Gastroesophageal sphincter (tissue), 4 donors: ENCODE measurements around the gene SPECC1L. TPM values are rescaled to one million over a fixed set of nuclear protein-coding genes. Genes with fewer than 3 reads are reported as not detected.

Experiments used
- ATAC-seq: fragments of 150-250 bp; one replicate; pipeline ENCODE4 v1.9.1; 2016; ENCODE audit warnings: mild to moderate bottlenecking, moderate library complexity
- H3K27ac ChIP-seq, 4 donors: fragments of 200-600 bp; sonication (generic) in 3 of 4; 1 replicate in 3 of 4; 2 replicates in 1 of 4; pipeline ENCODE4 v1.5.1; 2016 to 2019
- H3K27me3 ChIP-seq: fragments of 200-600 bp; sonication (generic); one replicate; pipeline ENCODE4 v1.5.1; 2019
- H3K36me3 ChIP-seq, 2 donors: fragments of 200-600 bp; sonication (generic); one replicate each; pipeline ENCODE4 v1.5.1; 2019; ENCODE audit warnings: control low read depth in 1 of 2
- H3K4me1 ChIP-seq, 3 donors: fragments of 200-600 bp; sonication (generic); 1 replicate in 2 of 3; 2 replicates in 1 of 3; pipeline ENCODE4 v1.5.1; 2016 to 2019; ENCODE audit warnings: control low read depth in 2 of 3
- H3K4me3 ChIP-seq, 2 donors: fragments of 200-600 bp; sonication (generic); one replicate each; pipeline ENCODE4 v1.5.1; 2019; ENCODE audit warnings: mild to moderate bottlenecking in 1 of 2, moderate library complexity in 1 of 2
- H3K9me3 ChIP-seq, 3 donors: fragments of 200-600 bp; sonication (generic); one replicate each; pipeline ENCODE4 v1.5.1; 2017 to 2019; ENCODE audit warnings: control low read depth in 2 of 3
- CTCF ChIP-seq, 4 experiments: fragments of 200-600 bp in 2 of 4; fragments of 450-650 bp in 2 of 4; sonication (generic) in 1 of 4; IDR thresholded peaks; one replicate each; pipeline ENCODE4 v1.5.1; 2017 to 2019; ENCODE audit warnings: antibody characterized with exemption in 4 of 4, mild to moderate bottlenecking in 2 of 4, moderate library complexity in 2 of 4
- EP300 ChIP-seq: sonication (generic); formaldehyde crosslinking; IDR thresholded peaks from one replicate; pipeline ENCODE4 v1.6.1; 2017; ENCODE audit warnings: antibody characterized with exemption, mild to moderate bottlenecking
- POLR2A ChIP-seq, 2 donors: fragments of 450-650 bp; IDR thresholded peaks; one replicate each; pipeline ENCODE4 v1.6.1; 2017; ENCODE audit warnings: antibody characterized with exemption in 2 of 2, mild to moderate bottlenecking in 2 of 2, moderate library complexity in 1 of 2
- POLR2AphosphoS5 ChIP-seq: sonication (generic); formaldehyde crosslinking; IDR thresholded peaks from one replicate; pipeline ENCODE4 v1.6.1; 2017; ENCODE audit warnings: antibody characterized with exemption
- WGBS, 2 donors: methylation state at CpG; one replicate each; pipeline ENCODE4 v1.1.5; 2018; ENCODE audit warnings: low coverage in 1 of 2; 5-methylcytosine and 5-hydroxymethylcytosine counted together
- total RNA-seq, 4 donors: library from RNA; depleted of rRNA; stranded (reverse); fragments of >200 nt; gene quantifications; one replicate each; pipeline ENCODE4 v1.1.0, GENCODE V29; 2016

Gene SPECC1L
- total RNA-seq, 4 donors from 2014 or later, result 62.3 to 110 (median 92.5) TPM

GRCh38 chr22:24450610-24451009 is 180.0 kb downstream of the SPECC1L start:
- Histone ChIP-seq H3K4me3 (no peak overlapping the region), H3K4me1 (peaks cover 0 to 6% (median 6%) of the 10 kb centered on the region in 3 donors), H3K27ac (no peak overlapping the region), H3K27me3 (no peaks in the 10 kb centered on the region), H3K36me3 (no peaks in the 10 kb centered on the region), H3K9me3 (peaks cover 0 to 8% (median 0%) of the 10 kb centered on the region in 3 donors)
- WGBS, 2 donors, result 67 to 69% methylated on average over 1 of the region's 1 CpG
- ATAC-seq, result no peak
- TF ChIP-seq CTCF (IDR thresholded peaks at IDR 0.05) (no peak), EP300 (no peak), POLR2AphosphoS5 (no peak), POLR2A (IDR thresholded peaks at IDR 0.05) (no peak)

GRCh38 chr22:24451162-24451561 is 180.5 kb downstream of the SPECC1L start:
- H3K4me3 ChIP-seq, result no peak overlapping the region
- H3K27me3 ChIP-seq, result no peaks in the 10 kb centered on the region
- no peak overlapping the region for H3K27ac ChIP-seq
- TF ChIP-seq CTCF (IDR thresholded peaks at IDR 0.05) (no peak), POLR2AphosphoS5 (no peak), POLR2A (IDR thresholded peaks at IDR 0.05) (no peak), EP300 (no peak)
- no peak for ATAC-seq
- H3K36me3 ChIP-seq, result no peaks in the 10 kb centered on the region
- H3K9me3 ChIP-seq, result peaks cover 0 to 8% (median 0%) of the 10 kb centered on the region in 3 donors
- peaks cover 0 to 12% (median 7%) of the 10 kb centered on the region in 3 donors for H3K4me1 ChIP-seq

- peaks cover 0 to 8% (median 0%) of the 10 kb centered on the region in 3 donors for H3K9me3 ChIP-seq
- no peak overlapping the region for H3K4me3 ChIP-seq
- H3K36me3 ChIP-seq, result no peaks in the 10 kb centered on the region
- TF ChIP-seq POLR2AphosphoS5, result no peak
- no peak for TF ChIP-seq CTCF (IDR thresholded peaks at IDR 0.05)
- no peak for TF ChIP-seq EP300
- no peak for TF ChIP-seq POLR2A (IDR thresholded peaks at IDR 0.05)
- H3K4me1 ChIP-seq, result peaks cover 0 to 13% (median 7%) of the 10 kb centered on the region in 3 donors
- 75 to 100% methylated on average over 1 of the region's 1 CpG for WGBS, 2 donors
- H3K27ac ChIP-seq, result no peak overlapping the region
- no peaks in the 10 kb centered on the region for H3K27me3 ChIP-seq
- ATAC-seq, result no peak
Measured at GRCh38 chr22:24453853-24454252, 183.2 kb downstream of the SPECC1L start.

GRCh38 chr22:24455039-24455438 is 184.4 kb downstream of the SPECC1L start:
- WGBS, 2 donors, result 54 to 69% methylated on average over 2 to 4 of the region's 4 CpGs
- no peaks in the 10 kb centered on the region for H3K36me3 ChIP-seq
- ATAC-seq, result no peak
- no peak for TF ChIP-seq POLR2AphosphoS5
- TF ChIP-seq POLR2A (IDR thresholded peaks at IDR 0.05), result no peak
- TF ChIP-seq CTCF (IDR thresholded peaks at IDR 0.05), result no peak
- no peak for TF ChIP-seq EP300
- H3K4me1 ChIP-seq, result peaks cover 0 to 13% (median 7%) of the 10 kb centered on the region in 3 donors
- no peak overlapping the region for H3K27ac ChIP-seq
- no peaks in the 10 kb centered on the region for H3K27me3 ChIP-seq
- H3K4me3 ChIP-seq, result no peak overlapping the region
- peaks cover 0 to 8% (median 0%) of the 10 kb centered on the region in 3 donors for H3K9me3 ChIP-seq

- WGBS, 2 donors, result 46 to 63% methylated on average over 6 to 9 of the region's 9 CpGs
- Histone ChIP-seq H3K9me3 (peaks cover 0 to 8% (median 0%) of the 10 kb centered on the region in 3 donors), H3K36me3 (no peaks in the 10 kb centered on the region), H3K27me3 (no peaks in the 10 kb centered on the region), H3K4me3 (no peak overlapping the region), H3K4me1 (peaks cover 0 to 13% (median 7%) of the 10 kb centered on the region in 3 donors), H3K27ac (no peak overlapping the region)
- ATAC-seq, result no peak
- TF ChIP-seq POLR2AphosphoS5, result no peak
- TF ChIP-seq POLR2A (IDR thresholded peaks at IDR 0.05), result no peak
- no peak for TF ChIP-seq EP300
Measured at GRCh38 chr22:24455751-24456426, 185.3 kb downstream of the SPECC1L start.
